Tibial artery (tissue), 4 donors: ENCODE data around the gene CUX1.

Experiments
- DNase-seq, 2 donors: peaks; one replicate each; pipeline ENCODE4 v3.0.0-alpha.2; 2019
- H3K27ac ChIP-seq, 2 donors: fragments of 200-600 bp; sonication (generic) in 1 of 2; 1 replicate in 1 of 2; 2 replicates in 1 of 2; pipeline ENCODE4 v1.5.1; 2018 to 2019; ENCODE audit warnings: mild to moderate bottlenecking in 1 of 2
- H3K27me3 ChIP-seq, 2 donors: fragments of 200-600 bp; sonication (generic) in 1 of 2; one replicate each; pipeline versions ENCODE4 v1.5.1 to v1.6.0; 2016 to 2019
- H3K36me3 ChIP-seq, 3 donors: fragments of 200-600 bp; sonication (generic) in 2 of 3; one replicate each; pipeline ENCODE4 v1.5.1; 2016 to 2019; ENCODE audit warnings: mild to moderate bottlenecking in 2 of 3
- H3K4me1 ChIP-seq, 4 donors: fragments of 200-600 bp; sonication (generic) in 2 of 4; 1 replicate in 3 of 4; 2 replicates in 1 of 4; pipeline ENCODE4 v1.5.1; 2016 to 2019
- H3K4me3 ChIP-seq, 2 donors: fragments of 200-600 bp; sonication (generic) in 1 of 2; 1 replicate in 1 of 2; 2 replicates in 1 of 2; pipeline ENCODE4 v1.5.1; 2018 to 2019; ENCODE audit warnings: mild to moderate bottlenecking in 2 of 2
- H3K9me3 ChIP-seq, 3 donors: fragments of 200-600 bp; sonication (generic) in 1 of 3; one replicate each; pipeline ENCODE4 v1.5.1; 2016 to 2019
- intact Hi-C: fragments of 100-400 bp; cut with DNase I; formaldehyde crosslinking; loops from one replicate; pipeline ENCODE4 v1.15.0; 2023; ENCODE audit warnings: low total_unique reads
- TF ChIP-seq, protein P1 (sequence below), 2 experiments: fragments of 200-600 bp in 1 of 2; fragments of 450-650 bp in 1 of 2; IDR thresholded peaks; one replicate each; pipeline ENCODE4 v1.5.1; 2017 to 2019; ENCODE audit warnings: antibody characterized with exemption in 2 of 2, mild to moderate bottlenecking in 1 of 2, moderate library complexity in 1 of 2

Gene CUX1

DNA sequence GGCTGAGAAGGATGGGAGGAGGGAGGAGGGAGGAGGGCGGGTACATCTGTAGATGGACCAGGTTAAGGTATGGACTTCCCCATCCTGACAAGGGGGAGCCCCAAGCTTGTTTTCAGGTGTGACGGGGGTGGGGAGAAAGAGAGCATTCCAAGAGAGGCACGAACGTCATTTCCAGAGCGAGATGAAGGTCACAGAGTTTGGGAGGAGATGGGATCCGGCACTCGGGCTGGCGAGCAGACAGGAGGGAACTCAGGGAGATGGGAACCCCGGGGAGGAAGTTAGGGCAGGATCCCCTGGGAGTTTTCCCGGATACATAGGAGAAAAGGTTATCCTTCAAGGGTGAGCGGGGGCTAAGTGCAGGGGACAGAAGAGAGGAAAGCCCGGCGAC is 118.8 kb downstream of the CUX1 start:
- peaks cover 12 to 51% (median 33%) of the 10 kb centered on the region in 4 donors for H3K4me1 ChIP-seq
- H3K27me3 ChIP-seq: no peaks in the 10 kb centered on the region
- H3K4me3 ChIP-seq: peak overlapping the region; percentile 45 to 52
- peak overlapping the region; percentile 80 to 81 for H3K27ac ChIP-seq
- intact Hi-C loops: loop anchor here (5.0 kb wide), 1 partner anchor 119 kb away; the partner anchor contains the start of gene CUX1
- no peak for DNase-seq
- no peaks in the 10 kb centered on the region for H3K36me3 ChIP-seq
- TF ChIP-seq, protein P1, sequence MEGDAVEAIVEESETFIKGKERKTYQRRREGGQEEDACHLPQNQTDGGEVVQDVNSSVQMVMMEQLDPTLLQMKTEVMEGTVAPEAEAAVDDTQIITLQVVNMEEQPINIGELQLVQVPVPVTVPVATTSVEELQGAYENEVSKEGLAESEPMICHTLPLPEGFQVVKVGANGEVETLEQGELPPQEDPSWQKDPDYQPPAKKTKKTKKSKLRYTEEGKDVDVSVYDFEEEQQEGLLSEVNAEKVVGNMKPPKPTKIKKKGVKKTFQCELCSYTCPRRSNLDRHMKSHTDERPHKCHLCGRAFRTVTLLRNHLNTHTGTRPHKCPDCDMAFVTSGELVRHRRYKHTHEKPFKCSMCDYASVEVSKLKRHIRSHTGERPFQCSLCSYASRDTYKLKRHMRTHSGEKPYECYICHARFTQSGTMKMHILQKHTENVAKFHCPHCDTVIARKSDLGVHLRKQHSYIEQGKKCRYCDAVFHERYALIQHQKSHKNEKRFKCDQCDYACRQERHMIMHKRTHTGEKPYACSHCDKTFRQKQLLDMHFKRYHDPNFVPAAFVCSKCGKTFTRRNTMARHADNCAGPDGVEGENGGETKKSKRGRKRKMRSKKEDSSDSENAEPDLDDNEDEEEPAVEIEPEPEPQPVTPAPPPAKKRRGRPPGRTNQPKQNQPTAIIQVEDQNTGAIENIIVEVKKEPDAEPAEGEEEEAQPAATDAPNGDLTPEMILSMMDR (IDR thresholded peaks at IDR 0.05): no peak
- H3K9me3 ChIP-seq: no peaks in the 10 kb centered on the region

- no peaks in the 10 kb centered on the region for H3K27me3 ChIP-seq
- H3K4me3 ChIP-seq: peak overlapping the region; percentile 45 to 52
- TF ChIP-seq, protein P1 (IDR thresholded peaks at IDR 0.05): no peak
- intact Hi-C loops: loop anchor here (5.0 kb wide), 1 partner anchor 119 kb away; the partner anchor contains the start of gene CUX1
- H3K27ac ChIP-seq: peak overlapping the region; percentile 80 to 81
- H3K4me1 ChIP-seq: peaks cover 12 to 56% (median 36%) of the 10 kb centered on the region in 4 donors
- H3K36me3 ChIP-seq: no peaks in the 10 kb centered on the region
- peak in 1 of 2 donors; percentile 30 for DNase-seq
- no peaks in the 10 kb centered on the region for H3K9me3 ChIP-seq
These were observed 119.3 kb downstream of the CUX1 start for GRCh38 chr7:101936611-101937231.

DNA sequence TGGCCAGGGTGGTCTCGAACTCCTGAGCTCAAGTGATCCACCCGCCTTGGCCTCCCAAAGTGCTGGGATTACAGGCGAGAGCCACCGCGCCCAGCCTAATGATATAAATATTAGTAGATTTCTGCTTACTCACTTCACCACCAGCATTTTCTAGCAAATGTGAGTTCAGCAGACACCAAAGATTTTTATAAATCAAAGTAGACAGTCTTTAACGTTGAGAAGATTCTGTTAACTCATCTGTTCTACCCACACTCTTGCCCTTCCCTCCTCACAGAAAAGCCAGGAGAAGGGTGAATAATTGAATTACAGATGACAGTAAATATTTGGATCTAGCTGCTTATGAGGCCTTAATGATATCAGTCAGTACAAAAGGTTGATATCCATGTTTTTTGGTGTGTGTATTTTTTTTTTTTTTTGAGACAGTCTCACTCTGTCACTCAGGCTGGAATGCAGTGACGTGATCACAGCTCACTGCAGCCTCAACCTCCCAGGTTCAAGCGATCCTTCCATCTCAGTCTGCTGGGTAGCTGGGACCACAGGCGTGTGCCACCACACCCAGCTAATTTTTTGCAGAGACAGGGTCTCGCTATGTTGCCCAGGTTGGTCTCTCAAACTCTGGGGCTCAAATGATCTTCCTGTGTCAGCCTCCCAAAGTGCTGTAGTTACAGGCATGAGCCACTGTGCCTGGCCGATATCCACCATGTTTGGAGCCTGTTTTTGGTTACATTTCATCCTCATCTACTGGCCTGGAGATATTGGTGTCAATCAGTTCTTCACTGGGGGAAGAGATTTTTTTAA is 120.5 kb downstream of the CUX1 start:
- no peaks in the 10 kb centered on the region for H3K9me3 ChIP-seq
- H3K4me1 ChIP-seq: peaks cover 12 to 66% (median 46%) of the 10 kb centered on the region in 4 donors
- intact Hi-C loops: loop anchor here (5.0 kb wide), 1 partner anchor 121 kb away; the partner anchor contains the start of gene CUX1
- TF ChIP-seq, protein P1 (IDR thresholded peaks at IDR 0.05): no peak
- no peak overlapping the region for H3K4me3 ChIP-seq
- H3K36me3 ChIP-seq: no peaks in the 10 kb centered on the region
- H3K27ac ChIP-seq: peak overlapping the region in 1 of 2 donors; percentile 81
- DNase-seq: no peak
- no peaks in the 10 kb centered on the region for H3K27me3 ChIP-seq

- TF ChIP-seq, protein P1 (IDR thresholded peaks at IDR 0.05): no peak
- Histone ChIP-seq H3K4me3 (no peak overlapping the region), H3K4me1 (peaks cover 12 to 57% (median 42%) of the 10 kb centered on the region in 4 donors), H3K9me3 (no peaks in the 10 kb centered on the region), H3K27me3 (no peaks in the 10 kb centered on the region), H3K27ac (no peak overlapping the region), H3K36me3 (no peaks in the 10 kb centered on the region)
- intact Hi-C loops: loop anchor here (5.0 kb wide), 1 partner anchor 122 kb away; the partner anchor contains the start of gene CUX1
- DNase-seq: no peak
These were observed 121.8 kb downstream of the CUX1 start for GRCh38 chr7:101939136-101939695.

GRCh38 chr7:101940151-101940550 is 122.7 kb downstream of the CUX1 start:
- Histone ChIP-seq H3K4me1 (peaks cover 11 to 48% (median 35%) of the 10 kb centered on the region in 4 donors), H3K9me3 (no peaks in the 10 kb centered on the region), H3K4me3 (no peak overlapping the region), H3K36me3 (no peaks in the 10 kb centered on the region), H3K27me3 (no peaks in the 10 kb centered on the region), H3K27ac (no peak overlapping the region)
- intact Hi-C loops: no loop called here
- no peak for DNase-seq
- TF ChIP-seq, protein P1 (IDR thresholded peaks at IDR 0.05): no peak
